Measurements from ENCODE around the gene AGR3.

Gene AGR3

GRCh38 chr7:16914771-16915170 lies 33.0 kb upstream of the AGR3 start:
- no peak overlapping the region for H3K27ac ChIP-seq

GRCh38 chr7:16913643-16914042 lies 31.9 kb upstream of the AGR3 start:
- H3K27ac ChIP-seq = no peak overlapping the region
- TF ChIP-seq ZFX (IDR thresholded peaks at IDR 0.05; ENCODE audit: borderline replicate concordance) (no peak), CTCF (IDR thresholded peaks at IDR 0.05) (no peak)

More at GRCh38 chr7:16914771-16915170, 33.0 kb upstream of the AGR3 start:
- no peak for TF ChIP-seq ZFX (IDR thresholded peaks at IDR 0.05; ENCODE audit: borderline replicate concordance)
- TF ChIP-seq CTCF (IDR thresholded peaks at IDR 0.05) = no peak

GRCh38 chr7:16912540-16912939 lies 30.8 kb upstream of the AGR3 start:
- H3K27ac ChIP-seq = no peak overlapping the region
- no peak for TF ChIP-seq CTCF (IDR thresholded peaks at IDR 0.05)
- no peak for TF ChIP-seq ZFX (IDR thresholded peaks at IDR 0.05; ENCODE audit: borderline replicate concordance)

GRCh38 chr7:16908561-16908960 lies 26.8 kb upstream of the AGR3 start:
- TF ChIP-seq ZFX (IDR thresholded peaks at IDR 0.05; ENCODE audit: borderline replicate concordance) = no peak
- TF ChIP-seq CTCF (IDR thresholded peaks at IDR 0.05) = no peak
- no peak overlapping the region for H3K27ac ChIP-seq

GRCh38 chr7:16905300-16906044 lies 23.7 kb upstream of the AGR3 start:
- H3K27ac ChIP-seq = no peak overlapping the region
- no peak for TF ChIP-seq ZFX (IDR thresholded peaks at IDR 0.05; ENCODE audit: borderline replicate concordance)
- no peak for TF ChIP-seq CTCF (IDR thresholded peaks at IDR 0.05)

- no peak overlapping the region for H3K27ac ChIP-seq
- no peak for TF ChIP-seq CTCF (IDR thresholded peaks at IDR 0.05)
- no peak for TF ChIP-seq ZFX (IDR thresholded peaks at IDR 0.05; ENCODE audit: borderline replicate concordance)
Measured at GRCh38 chr7:16904076-16904475, 22.3 kb upstream of the AGR3 start.

- no peak overlapping the region for H3K27ac ChIP-seq
- TF ChIP-seq ZFX (IDR thresholded peaks at IDR 0.05; ENCODE audit: borderline replicate concordance) (no peak), CTCF (IDR thresholded peaks at IDR 0.05) (no peak)
Measured at GRCh38 chr7:16900209-16900768, 18.5 kb upstream of the AGR3 start.

Data from 22Rv1 (cell line).